ENCODE results near the gene TFF2.

TFF2 gene

GRCh38 chr21:42377211-42377950 is 26.6 kb upstream of the TFF2 start:
- peak overlapping the region; percentile 12 for H3K27ac Mint-ChIP-seq
- H3K4me1 Mint-ChIP-seq (ENCODE audit: low read depth), result peaks cover 48% of the 10 kb centered on the region
- H3K36me3 Mint-ChIP-seq (ENCODE audit: low read depth), result peaks cover 18% of the 10 kb centered on the region
- no peaks in the 10 kb centered on the region for H3K27me3 Mint-ChIP-seq
- H3K4me3 Mint-ChIP-seq, result no peak overlapping the region
- peaks cover 8% of the 10 kb centered on the region for H3K9me3 Mint-ChIP-seq
- no peak for DNase-seq

- Mint-ChIP-seq H3K4me1 (ENCODE audit: low read depth) (peaks cover 50% of the 10 kb centered on the region), H3K9me3 (peaks cover under 1% of the 10 kb centered on the region), H3K27me3 (no peaks in the 10 kb centered on the region), H3K4me3 (no peak overlapping the region), H3K27ac (peak overlapping the region; percentile 57), H3K36me3 (ENCODE audit: low read depth) (peaks cover 11% of the 10 kb centered on the region)
- no peak for DNase-seq
Measured at GRCh38 chr21:42376338-42376982, 25.7 kb upstream of the TFF2 start.

DNA sequence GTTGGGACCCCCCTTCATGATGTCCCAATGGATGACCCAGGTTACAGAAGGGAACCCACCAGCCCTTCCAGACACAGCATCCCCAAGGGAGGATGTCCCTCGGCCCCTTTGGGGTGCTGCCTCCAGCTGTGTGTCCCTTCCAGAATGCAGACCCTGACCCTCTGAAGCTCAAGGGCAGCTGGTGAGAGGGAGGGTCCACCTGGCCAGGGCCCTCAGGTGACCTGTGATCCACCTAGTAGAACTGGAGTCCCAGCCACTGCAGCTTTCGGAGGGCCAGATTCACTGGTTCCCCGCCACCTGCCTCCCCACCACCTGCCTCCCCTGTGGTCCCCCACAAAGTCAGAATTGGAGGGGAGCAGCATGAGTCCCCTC is 25.2 kb upstream of the TFF2 start:
- Mint-ChIP-seq H3K27ac (peak overlapping the region; percentile 97), H3K4me1 (ENCODE audit: low read depth) (peaks cover 52% of the 10 kb centered on the region), H3K36me3 (ENCODE audit: low read depth) (peaks cover 10% of the 10 kb centered on the region), H3K27me3 (no peaks in the 10 kb centered on the region), H3K4me3 (no peak overlapping the region), H3K9me3 (no peaks in the 10 kb centered on the region)
- no peak for DNase-seq

DNA sequence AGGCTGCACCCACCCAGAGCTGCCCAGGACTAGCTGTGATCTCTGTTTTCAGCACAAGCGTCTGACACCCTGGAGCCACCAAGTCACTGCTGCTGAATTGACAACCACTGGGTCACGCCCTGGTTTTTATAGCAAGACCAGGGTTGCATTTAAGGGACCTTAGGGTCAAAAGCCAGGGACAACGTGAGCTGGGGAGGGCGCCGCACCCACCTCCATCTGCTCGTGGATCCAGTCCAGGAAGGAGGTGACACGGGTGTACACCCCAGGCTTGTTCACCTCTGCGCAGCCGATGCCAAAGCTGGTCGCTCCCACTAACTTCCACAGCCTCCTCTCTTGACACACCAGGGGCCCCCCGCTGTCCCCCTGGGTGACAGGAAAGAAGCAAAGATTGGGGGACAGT is 24.7 kb upstream of the TFF2 start:
- no peak for DNase-seq
- peaks cover 8% of the 10 kb centered on the region for H3K36me3 Mint-ChIP-seq (ENCODE audit: low read depth)
- H3K27me3 Mint-ChIP-seq, result no peaks in the 10 kb centered on the region
- H3K27ac Mint-ChIP-seq, result peak overlapping the region; percentile 97
- H3K4me3 Mint-ChIP-seq, result peak overlapping the region; percentile 70
- no peaks in the 10 kb centered on the region for H3K9me3 Mint-ChIP-seq
- H3K4me1 Mint-ChIP-seq (ENCODE audit: low read depth), result peaks cover 52% of the 10 kb centered on the region

GRCh38 chr21:42374864-42375499 is 24.2 kb upstream of the TFF2 start:
- Mint-ChIP-seq H3K27me3 (no peaks in the 10 kb centered on the region), H3K9me3 (no peaks in the 10 kb centered on the region), H3K36me3 (ENCODE audit: low read depth) (peaks cover 7% of the 10 kb centered on the region), H3K27ac (peak overlapping the region; percentile 97), H3K4me1 (ENCODE audit: low read depth) (peaks cover 52% of the 10 kb centered on the region), H3K4me3 (peak overlapping the region; percentile 70)
- peak; percentile 48 for DNase-seq

DNA sequence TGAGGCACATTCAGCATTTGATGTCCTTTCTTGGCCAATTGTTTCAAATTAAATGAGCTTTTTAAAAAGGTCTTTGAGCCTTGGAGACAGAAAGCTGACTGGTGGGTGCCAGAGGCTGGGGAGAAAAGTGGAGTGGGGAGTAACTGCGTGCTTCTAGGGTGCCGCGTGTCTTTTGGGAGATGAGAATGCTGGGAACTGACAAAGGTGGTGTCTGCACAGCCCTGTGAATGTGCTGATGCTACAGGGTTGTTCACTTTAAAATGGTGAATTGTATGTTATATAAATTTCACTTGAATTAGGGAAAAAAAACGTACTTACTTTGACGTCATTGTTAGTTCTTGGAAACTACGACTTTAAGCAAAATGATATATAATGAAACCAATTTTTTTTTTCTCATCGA is 23.7 kb upstream of the TFF2 start:
- Mint-ChIP-seq H3K27me3 (no peaks in the 10 kb centered on the region), H3K9me3 (no peaks in the 10 kb centered on the region), H3K4me1 (ENCODE audit: low read depth) (peaks cover 50% of the 10 kb centered on the region), H3K4me3 (peak overlapping the region; percentile 70), H3K27ac (peak overlapping the region; percentile 97), H3K36me3 (ENCODE audit: low read depth) (peaks cover 7% of the 10 kb centered on the region)
- DNase-seq, result no peak

DNA sequence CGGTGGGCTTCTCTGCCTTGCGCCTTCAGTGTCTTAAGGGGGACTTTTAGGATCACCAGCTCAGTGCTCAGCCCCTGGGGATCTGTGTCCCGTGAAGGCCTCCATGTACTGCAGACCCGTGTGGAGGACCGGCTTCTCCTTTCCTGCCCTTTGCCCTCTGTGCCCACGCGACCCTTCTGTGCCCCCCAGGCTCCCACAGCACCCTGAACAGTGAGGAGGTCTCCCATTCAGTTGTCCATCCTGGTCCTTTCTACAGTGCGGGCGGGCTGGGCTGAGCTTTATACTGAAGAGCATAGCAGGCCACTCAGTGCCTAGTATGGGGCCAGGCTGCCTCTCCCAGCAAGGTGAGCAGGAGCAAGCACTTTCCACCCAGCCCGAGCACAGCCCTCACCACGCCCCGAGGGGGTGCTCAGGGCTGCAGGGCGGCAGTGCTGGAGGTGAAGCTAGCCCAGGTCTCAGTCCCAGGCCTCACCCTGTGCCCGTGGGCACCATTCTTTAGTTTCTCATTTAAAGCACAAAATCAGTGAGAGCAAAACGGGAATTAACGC is 23.2 kb upstream of the TFF2 start:
- H3K27me3 Mint-ChIP-seq, result no peaks in the 10 kb centered on the region
- DNase-seq, result no peak
- H3K9me3 Mint-ChIP-seq, result no peaks in the 10 kb centered on the region
- H3K4me3 Mint-ChIP-seq, result peak overlapping the region; percentile 70
- H3K36me3 Mint-ChIP-seq (ENCODE audit: low read depth), result peaks cover 7% of the 10 kb centered on the region
- peaks cover 50% of the 10 kb centered on the region for H3K4me1 Mint-ChIP-seq (ENCODE audit: low read depth)
- peak overlapping the region; percentile 97 for H3K27ac Mint-ChIP-seq

DNA sequence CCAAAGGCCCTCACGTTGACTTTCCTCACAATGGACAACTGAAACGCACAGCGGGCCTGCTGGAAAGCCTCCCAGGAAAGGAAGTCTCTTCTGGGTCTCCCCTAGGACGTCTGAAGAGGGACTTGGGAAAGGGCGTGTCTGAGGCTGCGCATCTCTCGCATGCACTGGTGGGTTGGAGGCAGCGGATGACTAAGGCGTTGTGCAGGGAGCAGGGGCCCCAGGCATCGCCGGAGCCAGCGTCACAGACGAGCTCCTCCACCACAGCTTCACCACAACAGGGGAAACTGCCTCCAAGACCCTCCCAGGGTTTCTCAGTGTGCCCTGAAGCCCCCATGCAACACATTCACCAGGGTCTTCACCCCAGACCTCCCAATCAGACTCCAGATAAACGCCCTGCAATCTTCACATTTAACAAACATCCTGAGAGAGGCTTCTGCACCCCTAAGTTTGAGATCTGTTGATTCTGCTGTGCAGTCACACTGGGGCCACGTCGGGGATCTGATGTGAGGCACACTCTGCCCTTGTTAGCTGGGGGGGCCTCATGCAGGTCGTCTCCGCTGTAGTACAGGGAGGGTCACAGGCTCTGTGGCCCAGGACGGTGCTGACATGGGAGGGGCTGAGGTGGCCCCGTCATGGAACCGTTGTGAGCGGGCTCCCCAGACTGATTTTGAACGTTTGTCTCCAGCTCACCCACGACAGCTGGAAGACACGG is 22.6 kb upstream of the TFF2 start:
- DNase-seq, result peak; percentile 64
- Mint-ChIP-seq H3K4me3 (peak overlapping the region; percentile 52), H3K27me3 (no peaks in the 10 kb centered on the region), H3K9me3 (no peaks in the 10 kb centered on the region), H3K4me1 (ENCODE audit: low read depth) (peaks cover 51% of the 10 kb centered on the region), H3K27ac (peak overlapping the region; percentile 97), H3K36me3 (ENCODE audit: low read depth) (peaks cover 7% of the 10 kb centered on the region)

GRCh38 chr21:42370894-42371654 is 20.3 kb upstream of the TFF2 start:
- H3K36me3 Mint-ChIP-seq (ENCODE audit: low read depth), result peaks cover 3% of the 10 kb centered on the region
- no peak for DNase-seq
- H3K9me3 Mint-ChIP-seq, result no peaks in the 10 kb centered on the region
- peak overlapping the region; percentile 14 for H3K27ac Mint-ChIP-seq
- H3K4me3 Mint-ChIP-seq, result no peak overlapping the region
- H3K27me3 Mint-ChIP-seq, result no peaks in the 10 kb centered on the region
- peaks cover 53% of the 10 kb centered on the region for H3K4me1 Mint-ChIP-seq (ENCODE audit: low read depth)

DNA sequence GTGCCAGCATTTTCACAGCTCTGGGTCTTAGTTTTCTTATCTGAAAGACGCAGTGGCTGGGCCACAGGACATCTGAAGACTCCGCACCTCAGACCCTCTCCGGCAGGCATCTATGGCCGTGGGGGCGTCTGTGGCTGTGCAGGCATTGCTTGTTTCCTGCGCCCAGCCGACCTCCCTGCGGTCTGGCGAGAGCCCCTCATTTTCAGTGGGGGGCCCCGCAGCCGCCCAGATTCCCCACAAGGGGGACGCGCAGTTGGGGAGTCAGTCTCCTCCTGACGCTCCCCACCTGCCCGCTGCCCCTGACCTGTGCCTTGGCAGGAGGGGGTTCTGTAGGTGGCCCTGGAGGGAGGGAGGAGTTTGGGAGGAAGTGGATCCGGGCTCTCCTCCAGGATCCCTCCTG is 19.0 kb upstream of the TFF2 start:
- H3K27ac Mint-ChIP-seq, result no peak overlapping the region
- H3K4me1 Mint-ChIP-seq (ENCODE audit: low read depth), result peaks cover 42% of the 10 kb centered on the region

DNA sequence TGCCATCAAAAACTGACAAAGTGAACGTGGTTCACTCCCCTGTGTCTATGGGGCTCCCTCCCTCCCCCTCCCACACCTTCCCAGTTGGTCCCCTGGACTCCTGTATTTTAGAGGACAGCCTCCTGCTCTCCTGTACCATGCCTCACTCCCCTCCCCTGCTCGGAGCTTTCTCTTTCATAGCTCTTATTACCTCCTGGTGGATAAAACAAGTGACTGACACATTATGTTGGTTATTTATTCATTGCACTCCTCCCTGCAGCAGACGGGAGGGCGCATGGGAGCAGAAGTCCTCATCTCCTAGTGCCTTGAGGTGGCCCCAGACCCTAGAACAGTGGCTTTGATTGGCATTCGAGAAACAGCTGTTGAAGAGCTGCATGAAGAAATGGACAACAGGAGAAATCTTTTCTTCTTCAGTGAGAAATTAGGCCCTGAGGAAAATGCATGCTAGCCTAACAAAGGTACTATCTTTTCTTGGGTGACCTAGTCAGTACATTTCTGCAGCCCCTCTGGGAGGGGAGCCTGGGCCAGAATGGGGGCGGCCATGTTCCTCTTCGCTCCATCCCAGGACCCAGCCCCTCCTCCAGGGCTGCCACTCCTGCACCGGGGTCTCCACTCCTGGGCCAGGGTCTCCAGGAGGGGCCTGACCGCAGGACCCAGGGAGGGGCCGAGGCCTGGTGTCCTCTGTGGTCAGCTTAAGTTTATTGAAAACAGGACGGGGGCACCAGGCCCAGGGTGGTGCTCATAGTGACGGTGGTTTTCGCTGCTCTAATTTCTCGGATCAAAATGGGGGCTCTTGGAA is 16.8 kb upstream of the TFF2 start:
- Mint-ChIP-seq H3K9me3 (no peaks in the 10 kb centered on the region), H3K4me1 (ENCODE audit: low read depth) (peaks cover 28% of the 10 kb centered on the region), H3K27ac (no peak overlapping the region), H3K36me3 (ENCODE audit: low read depth) (no peaks in the 10 kb centered on the region), H3K27me3 (no peaks in the 10 kb centered on the region), H3K4me3 (no peak overlapping the region)
- no peak for DNase-seq

More for the DNA sequence above, 19.0 kb upstream of the TFF2 start:
- Mint-ChIP-seq H3K27me3 (no peaks in the 10 kb centered on the region), H3K4me3 (no peak overlapping the region), H3K36me3 (ENCODE audit: low read depth) (peaks cover 3% of the 10 kb centered on the region), H3K9me3 (no peaks in the 10 kb centered on the region)
- no peak for DNase-seq

GRCh38 chr21:42366292-42367010 is 15.7 kb upstream of the TFF2 start, which contains the start of gene TFF1:
Gene TFF1, minus strand, starts transcription at chr21:42366535. Its CDS starts 40 bp downstream, at chr21:42366495.
- H3K27me3 Mint-ChIP-seq, result no peaks in the 10 kb centered on the region
- DNase-seq, result no peak
- H3K4me3 Mint-ChIP-seq, result no peak within 1 kb of the TSS
- no peak within 1 kb of the TSS for H3K27ac Mint-ChIP-seq
- H3K9me3 Mint-ChIP-seq, result no peaks in the 10 kb centered on the region
- H3K36me3 Mint-ChIP-seq (ENCODE audit: low read depth), result no peaks in the 10 kb centered on the region
- peaks cover 19% of the 10 kb centered on the region for H3K4me1 Mint-ChIP-seq (ENCODE audit: low read depth)

- no peaks in the 10 kb centered on the region for H3K9me3 Mint-ChIP-seq
- no peaks in the 10 kb centered on the region for H3K36me3 Mint-ChIP-seq (ENCODE audit: low read depth)
- peaks cover 16% of the 10 kb centered on the region for H3K4me1 Mint-ChIP-seq (ENCODE audit: low read depth)
- DNase-seq, result no peak
- H3K27me3 Mint-ChIP-seq, result no peaks in the 10 kb centered on the region
- no peak overlapping the region for H3K4me3 Mint-ChIP-seq
- no peak overlapping the region for H3K27ac Mint-ChIP-seq
Measured at GRCh38 chr21:42365770-42366169, 15.0 kb upstream of the TFF2 start.
